GM21526 (cell line): Measurements from ENCODE around the gene MAP1S.

Source experiments
- ATAC-seq: cut with Tn5 transposase; IDR thresholded peaks from one replicate; pipeline ENCODE4 v1.9.1; 2021; ENCODE audit warnings: moderate library complexity; ENCODE audit not compliant: unreplicated experiment, low FRiP score

Gene MAP1S

GRCh38 chr19:17734146-17734545, 14.9 kb downstream of the MAP1S start:
- no peak for ATAC-seq

- ATAC-seq: no peak
These were observed 16.1 kb downstream of the MAP1S start for GRCh38 chr19:17735410-17735809.

- ATAC-seq: no peak
These were observed 18.4 kb downstream of the MAP1S start for GRCh38 chr19:17737690-17738153.

- ATAC-seq: no peak
These were observed 20.0 kb downstream of the MAP1S start for GRCh38 chr19:17739121-17739875.

- ATAC-seq: no peak
These were observed 22.2 kb downstream of the MAP1S start for GRCh38 chr19:17741456-17741855.

GRCh38 chr19:17743874-17744580, 24.7 kb downstream of the MAP1S start:
- ATAC-seq: no peak

- ATAC-seq: peak; percentile 59
These were observed 28.2 kb downstream of the MAP1S start for GRCh38 chr19:17747205-17748098.

- ATAC-seq: no peak
These were observed 29.8 kb downstream of the MAP1S start for GRCh38 chr19:17748884-17749638.

GRCh38 chr19:17749912-17750317, 30.6 kb downstream of the MAP1S start:
- no peak for ATAC-seq

- peak; percentile 27 for ATAC-seq
These were observed 32.0 kb downstream of the MAP1S start, which contains the start of gene FCHO1 for GRCh38 chr19:17751103-17751911. FCHO1 (plus strand) TSS chr19:17751477; CDS start chr19:17755165, 3,688 bp downstream.

GRCh38 chr19:17751912-17752273, 32.6 kb downstream of the MAP1S start:
- no peak for ATAC-seq

- ATAC-seq: no peak
These were observed 33.8 kb downstream of the MAP1S start for GRCh38 chr19:17752865-17753639.

- no peak for ATAC-seq
These were observed 34.7 kb downstream of the MAP1S start for GRCh38 chr19:17753976-17754375.

- peak; percentile 43 for ATAC-seq
These were observed 35.6 kb downstream of the MAP1S start for GRCh38 chr19:17754634-17755442.

GRCh38 chr19:17755443-17755890, 36.2 kb downstream of the MAP1S start:
- no peak for ATAC-seq

GRCh38 chr19:17755977-17756670, 36.8 kb downstream of the MAP1S start:
- no peak for ATAC-seq

GRCh38 chr19:17757125-17757524, 37.8 kb downstream of the MAP1S start:
- no peak for ATAC-seq
